Loucy (cell line): ENCODE data around the gene BLACAT1.

Source experiments
- H2AFZ ChIP-seq: fragments of 200-600 bp; sonication (generic); 2 replicates; pipeline ENCODE4 v1.6.0; 2016; ENCODE audit warnings: antibody characterized with exemption, mild to moderate bottlenecking, low read length, moderate library complexity
- H3F3A ChIP-seq: fragments of 200-600 bp; 2 replicates; pipeline ENCODE4 v1.6.0; 2016; ENCODE audit warnings: antibody characterized with exemption, low read depth, mild to moderate bottlenecking
- H3K27me3 ChIP-seq: fragments of 200-600 bp; sonication (generic); 2 replicates; pipeline ENCODE4 v1.6.1; 2014; ENCODE audit warnings: low read length, mild to moderate bottlenecking; ENCODE audit not compliant: insufficient read depth, poor library complexity, severe bottlenecking
- H3K36me3 ChIP-seq: fragments of 200-600 bp; sonication (generic); 2 replicates; pipeline ENCODE4 v1.6.1; 2016; ENCODE audit warnings: low read length; ENCODE audit not compliant: insufficient read depth
- H3K4me1 ChIP-seq: fragments of 200-600 bp; sonication (generic); 2 replicates; pipeline ENCODE4 v1.5.1; 2014; ENCODE audit warnings: low read length, mild to moderate bottlenecking; ENCODE audit not compliant: insufficient read depth, poor library complexity, severe bottlenecking
- H3K4me2 ChIP-seq: fragments of 200-600 bp; sonication (generic); 2 replicates; pipeline ENCODE4 v1.6.0; 2014; ENCODE audit warnings: antibody characterized with exemption, low read length, low read depth, mild to moderate bottlenecking; ENCODE audit not compliant: poor library complexity, severe bottlenecking
- H3K4me3 ChIP-seq: fragments of 200-600 bp; sonication (generic); 2 replicates; pipeline ENCODE4 v1.5.1; 2014; ENCODE audit warnings: low read length, mild to moderate bottlenecking, mixed read lengths; ENCODE audit not compliant: poor library complexity, severe bottlenecking
- H3K79me2 ChIP-seq: fragments of 200-600 bp; sonication (generic); 2 replicates; pipeline ENCODE4 v1.6.1; 2014; ENCODE audit warnings: low read length; ENCODE audit not compliant: insufficient read depth
- H3K9ac ChIP-seq: fragments of 200-600 bp; sonication (generic); 2 replicates; pipeline ENCODE4 v1.6.0; 2014; ENCODE audit warnings: mild to moderate bottlenecking, low read depth, low read length, moderate library complexity; ENCODE audit not compliant: poor library complexity, severe bottlenecking
- H3K9me2 ChIP-seq: fragments of 200-600 bp; sonication (generic); replicated peaks from 2 replicates; pipeline ENCODE4 v1.6.1; 2016; ENCODE audit warnings: low read depth, low read length, mixed read lengths
- H3K9me3 ChIP-seq: fragments of 200-600 bp; sonication (generic); 2 replicates; pipeline ENCODE4 v1.6.1; 2014; ENCODE audit warnings: mild to moderate bottlenecking, antibody characterized with exemption, low read length, low read depth; ENCODE audit not compliant: insufficient read depth
- H4K20me1 ChIP-seq: fragments of 200-600 bp; sonication (generic); 2 replicates; pipeline ENCODE4 v1.6.0; 2014; ENCODE audit warnings: antibody characterized with exemption, low read length, mild to moderate bottlenecking; ENCODE audit not compliant: insufficient read depth, poor library complexity, severe bottlenecking
- EZH2phosphoT487 ChIP-seq: fragments of 200-600 bp; IDR thresholded peaks from 2 replicates; pipeline ENCODE4 v1.6.1; 2018; ENCODE audit warnings: antibody characterized with exemption, mild to moderate bottlenecking, moderate library complexity, borderline replicate concordance
- TF ChIP-seq, protein P1 (sequence below): fragments of 200-600 bp; sonication (generic); conservative IDR thresholded peaks from 2 replicates; pipeline ENCODE4 v1.5.1; 2014; ENCODE audit warnings: mild to moderate bottlenecking, antibody characterized with exemption, low read length

The BLACAT1 gene

GRCh38 chr1:205470131-205470530 is 14.3 kb upstream of the BLACAT1 start:
- H3K79me2 ChIP-seq = no peaks in the 10 kb centered on the region
- H4K20me1 ChIP-seq = no peaks in the 10 kb centered on the region
- no peak overlapping the region for H3K4me2 ChIP-seq
- no peaks in the 10 kb centered on the region for H3K4me1 ChIP-seq
- no peaks in the 10 kb centered on the region for H3F3A ChIP-seq
- H3K9me2 ChIP-seq = no peaks in the 10 kb centered on the region
- H3K9me3 ChIP-seq = peaks cover 5% of the 10 kb centered on the region
- no peaks in the 10 kb centered on the region for H3K27me3 ChIP-seq
- no peak overlapping the region for H3K4me3 ChIP-seq
- TF ChIP-seq, protein P1, sequence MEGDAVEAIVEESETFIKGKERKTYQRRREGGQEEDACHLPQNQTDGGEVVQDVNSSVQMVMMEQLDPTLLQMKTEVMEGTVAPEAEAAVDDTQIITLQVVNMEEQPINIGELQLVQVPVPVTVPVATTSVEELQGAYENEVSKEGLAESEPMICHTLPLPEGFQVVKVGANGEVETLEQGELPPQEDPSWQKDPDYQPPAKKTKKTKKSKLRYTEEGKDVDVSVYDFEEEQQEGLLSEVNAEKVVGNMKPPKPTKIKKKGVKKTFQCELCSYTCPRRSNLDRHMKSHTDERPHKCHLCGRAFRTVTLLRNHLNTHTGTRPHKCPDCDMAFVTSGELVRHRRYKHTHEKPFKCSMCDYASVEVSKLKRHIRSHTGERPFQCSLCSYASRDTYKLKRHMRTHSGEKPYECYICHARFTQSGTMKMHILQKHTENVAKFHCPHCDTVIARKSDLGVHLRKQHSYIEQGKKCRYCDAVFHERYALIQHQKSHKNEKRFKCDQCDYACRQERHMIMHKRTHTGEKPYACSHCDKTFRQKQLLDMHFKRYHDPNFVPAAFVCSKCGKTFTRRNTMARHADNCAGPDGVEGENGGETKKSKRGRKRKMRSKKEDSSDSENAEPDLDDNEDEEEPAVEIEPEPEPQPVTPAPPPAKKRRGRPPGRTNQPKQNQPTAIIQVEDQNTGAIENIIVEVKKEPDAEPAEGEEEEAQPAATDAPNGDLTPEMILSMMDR = no peak
- no peak for TF ChIP-seq EZH2phosphoT487
- no peak overlapping the region for H3K9ac ChIP-seq
- H2AFZ ChIP-seq = no peak overlapping the region
- H3K36me3 ChIP-seq = no peaks in the 10 kb centered on the region

GRCh38 chr1:205466595-205467220 is 10.9 kb upstream of the BLACAT1 start:
- no peak for TF ChIP-seq EZH2phosphoT487
- Histone ChIP-seq H3K4me3 (no peak overlapping the region), H3K36me3 (no peaks in the 10 kb centered on the region), H3K9me2 (no peaks in the 10 kb centered on the region), H3K4me1 (no peaks in the 10 kb centered on the region), H3K79me2 (no peaks in the 10 kb centered on the region), H2AFZ (no peak overlapping the region), H3F3A (no peaks in the 10 kb centered on the region), H4K20me1 (no peaks in the 10 kb centered on the region), H3K27me3 (no peaks in the 10 kb centered on the region), H3K4me2 (no peak overlapping the region), H3K9me3 (no peaks in the 10 kb centered on the region), H3K9ac (no peak overlapping the region)

DNA sequence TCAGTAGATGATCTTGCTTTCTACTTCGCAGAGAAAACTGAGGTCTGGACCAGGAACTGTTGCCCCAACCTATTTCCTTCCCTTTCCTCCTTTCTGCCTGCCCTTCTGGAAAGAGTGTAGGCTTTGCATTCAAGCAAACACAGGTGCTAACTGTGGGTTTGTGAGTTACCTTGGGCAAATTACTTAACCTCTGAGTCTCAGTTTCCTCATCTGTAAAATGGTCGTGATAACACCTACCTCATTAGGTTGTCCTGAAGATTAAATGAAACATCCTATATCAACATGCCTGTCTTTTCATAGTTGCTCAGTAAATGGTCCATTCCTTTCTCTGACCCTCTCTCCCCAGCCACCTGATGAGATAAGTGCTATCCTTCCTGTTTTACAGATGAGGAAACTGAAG is 9.5 kb upstream of the BLACAT1 start:
- Histone ChIP-seq H3K9me2 (no peaks in the 10 kb centered on the region), H3F3A (no peaks in the 10 kb centered on the region), H2AFZ (no peak overlapping the region), H3K4me3 (no peak overlapping the region), H3K4me1 (no peaks in the 10 kb centered on the region), H3K36me3 (no peaks in the 10 kb centered on the region), H3K27me3 (no peaks in the 10 kb centered on the region), H3K4me2 (no peak overlapping the region), H3K9ac (no peak overlapping the region), H4K20me1 (no peaks in the 10 kb centered on the region), H3K9me3 (no peaks in the 10 kb centered on the region), H3K79me2 (no peaks in the 10 kb centered on the region)
- no peak for TF ChIP-seq EZH2phosphoT487
- TF ChIP-seq, protein P1 = no peak
